GM23338 (cell line): ENCODE measurements around the gene HSP90AB1.

Source experiments
- EZH2 ChIP-seq: fragments of 200-600 bp; sonication (generic); IDR thresholded peaks from one replicate; pipeline ENCODE4 v1.8.0; 2017; ENCODE audit warnings: antibody characterized with exemption, mild to moderate bottlenecking, low read depth; ENCODE audit not compliant: unreplicated experiment
- NANOG ChIP-seq: IDR thresholded peaks from 2 replicates; pipeline ENCODE4 v1.6.1; 2016; ENCODE audit warnings: antibody characterized with exemption, borderline replicate concordance
- POLR2AphosphoS5 ChIP-seq: IDR thresholded peaks from 2 replicates; pipeline ENCODE4 v1.6.1; 2016; ENCODE audit warnings: antibody characterized with exemption, low read depth
- TF ChIP-seq, protein P1 (sequence below), 2 experiments: fragments of 200-600 bp in 1 of 2; sonication (generic) in 1 of 2; conservative IDR thresholded peaks; 2 replicates each; pipeline versions ENCODE4 v1.5.1 to v1.6.1; 2016 to 2017; ENCODE audit warnings: antibody characterized with exemption in 2 of 2, low read depth in 2 of 2, mild to moderate bottlenecking in 2 of 2, moderate library complexity in 1 of 2
- TF ChIP-seq, protein P2 (sequence below): IDR thresholded peaks from one replicate; pipeline ENCODE4 v1.6.1; 2018; ENCODE audit warnings: antibody characterized with exemption; ENCODE audit not compliant: unreplicated experiment

DNA sequence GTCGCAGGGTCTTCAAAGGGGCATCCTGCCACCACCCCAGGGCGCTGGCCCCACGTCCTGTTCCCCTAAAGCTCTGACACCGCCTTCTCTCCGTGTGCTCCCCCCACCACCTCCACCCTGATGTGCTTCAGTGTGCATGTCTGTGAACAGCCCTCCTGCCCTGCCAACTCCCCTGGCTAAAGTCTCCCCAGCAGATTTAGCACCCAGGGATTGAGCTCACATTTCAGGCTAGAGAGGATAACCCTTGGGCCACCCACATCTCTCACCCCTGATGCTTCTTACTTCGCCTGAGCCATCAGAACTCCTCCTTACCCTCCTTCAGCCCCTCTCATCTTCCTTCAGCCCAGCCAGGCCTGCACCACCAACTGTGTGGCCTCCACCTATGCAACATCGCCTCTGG lies 30.9 kb downstream of the HSP90AB1 start:
- TF ChIP-seq, protein P1, sequence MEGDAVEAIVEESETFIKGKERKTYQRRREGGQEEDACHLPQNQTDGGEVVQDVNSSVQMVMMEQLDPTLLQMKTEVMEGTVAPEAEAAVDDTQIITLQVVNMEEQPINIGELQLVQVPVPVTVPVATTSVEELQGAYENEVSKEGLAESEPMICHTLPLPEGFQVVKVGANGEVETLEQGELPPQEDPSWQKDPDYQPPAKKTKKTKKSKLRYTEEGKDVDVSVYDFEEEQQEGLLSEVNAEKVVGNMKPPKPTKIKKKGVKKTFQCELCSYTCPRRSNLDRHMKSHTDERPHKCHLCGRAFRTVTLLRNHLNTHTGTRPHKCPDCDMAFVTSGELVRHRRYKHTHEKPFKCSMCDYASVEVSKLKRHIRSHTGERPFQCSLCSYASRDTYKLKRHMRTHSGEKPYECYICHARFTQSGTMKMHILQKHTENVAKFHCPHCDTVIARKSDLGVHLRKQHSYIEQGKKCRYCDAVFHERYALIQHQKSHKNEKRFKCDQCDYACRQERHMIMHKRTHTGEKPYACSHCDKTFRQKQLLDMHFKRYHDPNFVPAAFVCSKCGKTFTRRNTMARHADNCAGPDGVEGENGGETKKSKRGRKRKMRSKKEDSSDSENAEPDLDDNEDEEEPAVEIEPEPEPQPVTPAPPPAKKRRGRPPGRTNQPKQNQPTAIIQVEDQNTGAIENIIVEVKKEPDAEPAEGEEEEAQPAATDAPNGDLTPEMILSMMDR (conservative IDR thresholded peaks at IDR 0.05; ENCODE audit: low read depth in 2 of 2) = no peak
- TF ChIP-seq POLR2AphosphoS5 (no peak), NANOG (no peak), EZH2 (no peak)
- TF ChIP-seq, protein P2, sequence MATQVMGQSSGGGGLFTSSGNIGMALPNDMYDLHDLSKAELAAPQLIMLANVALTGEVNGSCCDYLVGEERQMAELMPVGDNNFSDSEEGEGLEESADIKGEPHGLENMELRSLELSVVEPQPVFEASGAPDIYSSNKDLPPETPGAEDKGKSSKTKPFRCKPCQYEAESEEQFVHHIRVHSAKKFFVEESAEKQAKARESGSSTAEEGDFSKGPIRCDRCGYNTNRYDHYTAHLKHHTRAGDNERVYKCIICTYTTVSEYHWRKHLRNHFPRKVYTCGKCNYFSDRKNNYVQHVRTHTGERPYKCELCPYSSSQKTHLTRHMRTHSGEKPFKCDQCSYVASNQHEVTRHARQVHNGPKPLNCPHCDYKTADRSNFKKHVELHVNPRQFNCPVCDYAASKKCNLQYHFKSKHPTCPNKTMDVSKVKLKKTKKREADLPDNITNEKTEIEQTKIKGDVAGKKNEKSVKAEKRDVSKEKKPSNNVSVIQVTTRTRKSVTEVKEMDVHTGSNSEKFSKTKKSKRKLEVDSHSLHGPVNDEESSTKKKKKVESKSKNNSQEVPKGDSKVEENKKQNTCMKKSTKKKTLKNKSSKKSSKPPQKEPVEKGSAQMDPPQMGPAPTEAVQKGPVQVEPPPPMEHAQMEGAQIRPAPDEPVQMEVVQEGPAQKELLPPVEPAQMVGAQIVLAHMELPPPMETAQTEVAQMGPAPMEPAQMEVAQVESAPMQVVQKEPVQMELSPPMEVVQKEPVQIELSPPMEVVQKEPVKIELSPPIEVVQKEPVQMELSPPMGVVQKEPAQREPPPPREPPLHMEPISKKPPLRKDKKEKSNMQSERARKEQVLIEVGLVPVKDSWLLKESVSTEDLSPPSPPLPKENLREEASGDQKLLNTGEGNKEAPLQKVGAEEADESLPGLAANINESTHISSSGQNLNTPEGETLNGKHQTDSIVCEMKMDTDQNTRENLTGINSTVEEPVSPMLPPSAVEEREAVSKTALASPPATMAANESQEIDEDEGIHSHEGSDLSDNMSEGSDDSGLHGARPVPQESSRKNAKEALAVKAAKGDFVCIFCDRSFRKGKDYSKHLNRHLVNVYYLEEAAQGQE = no peak
